ENCODE data around the gene RAP1GDS1.

RAP1GDS1 gene

GRCh38 chr4:98485816-98486345 lies 224.7 kb downstream of the RAP1GDS1 start:
- POLR2A ChIA-PET, result no interaction called here
- Histone ChIP-seq H3K27ac (ENCODE audit: extremely low read depth, low read depth, low read length) (no peak overlapping the region), H3K36me3 (ENCODE audit: control insufficient read depth in 2 of 2, insufficient read depth in 1 of 2, low read length in 2 of 2) (no peaks in the 10 kb centered on the region), H3K9me3 (ENCODE audit: control insufficient read depth, insufficient read depth, low read depth, low read length) (no peaks in the 10 kb centered on the region), H3K4me1 (ENCODE audit: control insufficient read depth, insufficient read depth, low read length) (no peaks in the 10 kb centered on the region), H3K4me3 (ENCODE audit: low read depth, low read length) (no peak overlapping the region)
- CTCF ChIA-PET, result interaction anchor here (0.7 to 1.1 kb wide), 2 partner anchors 11 to 18 kb away, joined by 3 read pairs; no protein-coding TSS in a partner anchor
- TF ChIP-seq GLIS2 (tag by site-specific recombination; IDR thresholded peaks at IDR 0.05) (no peak), ZNF571 (tag by site-specific recombination; IDR thresholded peaks at IDR 0.05) (no peak), ZNF830 (tag by site-specific recombination; IDR thresholded peaks at IDR 0.05; ENCODE audit: low read depth) (no peak), ZNF707 (tag by site-specific recombination; IDR thresholded peaks at IDR 0.05) (no peak), ZNF341 (tag by site-specific recombination; IDR thresholded peaks at IDR 0.05; ENCODE audit: low read depth) (no peak), ZNF785 (tag by site-specific recombination; IDR thresholded peaks at IDR 0.05) (no peak), ZNF335 (tag by site-specific recombination; conservative IDR thresholded peaks at IDR 0.05) (no peak), FEZF1 (tag by site-specific recombination; IDR thresholded peaks at IDR 0.05) (no peak), HOXD13 (CRISPR knock-in tag; IDR thresholded peaks at IDR 0.05; ENCODE audit: borderline replicate concordance) (no peak), SALL2 (tag by site-specific recombination; IDR thresholded peaks at IDR 0.05; ENCODE audit: borderline replicate concordance) (no peak), ZBTB7A (tag by site-specific recombination; IDR thresholded peaks at IDR 0.05; ENCODE audit: low read depth) (no peak)

- no peak for TF ChIP-seq GLI2 (tag by site-specific recombination; IDR thresholded peaks at IDR 0.05; ENCODE audit: borderline replicate concordance, low read depth)
- no peak for TF ChIP-seq ZNF362 (tag by site-specific recombination; IDR thresholded peaks at IDR 0.05)
- no peak for TF ChIP-seq ZNF548 (tag by site-specific recombination; IDR thresholded peaks at IDR 0.05)
- TF ChIP-seq ZNF248 (tag by site-specific recombination; IDR thresholded peaks at IDR 0.05), result no peak
- TF ChIP-seq HOXD13 (CRISPR knock-in tag; IDR thresholded peaks at IDR 0.05; ENCODE audit: borderline replicate concordance), result no peak
- TF ChIP-seq ZNF701 (tag by site-specific recombination; IDR thresholded peaks at IDR 0.05), result no peak
- no peak for TF ChIP-seq KLF9 (tag by site-specific recombination; IDR thresholded peaks at IDR 0.05; ENCODE audit: low read depth)
- no peak for TF ChIP-seq RBAK (tag by site-specific recombination; IDR thresholded peaks at IDR 0.05)
- no peak for TF ChIP-seq ZBTB8A (tag by site-specific recombination; IDR thresholded peaks at IDR 0.05)
- no peak for TF ChIP-seq ZNF280D (tag by site-specific recombination; IDR thresholded peaks at IDR 0.05)
- no peak for TF ChIP-seq BCL11B (tag by site-specific recombination; IDR thresholded peaks at IDR 0.05; ENCODE audit: low read depth)
- TF ChIP-seq ZNF76 (tag by site-specific recombination; IDR thresholded peaks at IDR 0.05; ENCODE audit: borderline replicate concordance, low read depth), result no peak
- TF ChIP-seq ZNF660 (tag by site-specific recombination; IDR thresholded peaks at IDR 0.05), result no peak
- TF ChIP-seq ZNF555 (tag by site-specific recombination; conservative IDR thresholded peaks at IDR 0.05), result no peak
- no peak for TF ChIP-seq ZNF513 (tag by site-specific recombination; IDR thresholded peaks at IDR 0.05)
- no peak for TF ChIP-seq ZNF292 (tag by site-specific recombination; IDR thresholded peaks at IDR 0.05; ENCODE audit: borderline replicate concordance, low read depth)
- TF ChIP-seq ZFP3 (tag by site-specific recombination; IDR thresholded peaks at IDR 0.05; ENCODE audit: low read depth), result no peak
- TF ChIP-seq ZBTB48 (tag by site-specific recombination; IDR thresholded peaks at IDR 0.05), result no peak
- TF ChIP-seq ZNF146 (tag by site-specific recombination; IDR thresholded peaks at IDR 0.05), result no peak
- no peak for TF ChIP-seq HIC1 (tag by site-specific recombination; IDR thresholded peaks at IDR 0.05)
- Histone ChIP-seq H3K27ac (ENCODE audit: extremely low read depth, low read depth, low read length) (no peak overlapping the region), H3K36me3 (ENCODE audit: control insufficient read depth in 2 of 2, insufficient read depth in 1 of 2, low read length in 2 of 2) (no peaks in the 10 kb centered on the region), H3K4me1 (ENCODE audit: control insufficient read depth, insufficient read depth, low read length) (no peaks in the 10 kb centered on the region), H3K4me3 (ENCODE audit: low read depth, low read length) (no peak overlapping the region), H3K9me3 (ENCODE audit: control insufficient read depth, insufficient read depth, low read depth, low read length) (no peaks in the 10 kb centered on the region)
- ChIA-PET CTCF (no interaction called here), POLR2A (no interaction called here)
These were observed 229.1 kb downstream of the RAP1GDS1 start for GRCh38 chr4:98490251-98490650.
